ENCODE data around the gene RNLS.
A peak's percentile ranks its signal among the peaks of the same experiment; 100 is the strongest.

- no peak for TF ChIP-seq CTCF (IDR thresholded peaks at IDR 0.05)
- TF ChIP-seq POLR2A (IDR thresholded peaks at IDR 0.05) = no peak
- TF ChIP-seq EP300 (IDR thresholded peaks at IDR 0.05) = peak in 1 of 2 donors; percentile 13
Measured at GRCh38 chr10:88232029-88232895, 350.9 kb downstream of the RNLS start.

Data from tibial nerve (tissue), 4 donors.